ENCODE results near the gene ITPA.

Gene ITPA

GRCh38 chr20:3229798-3230197 is 20.5 kb downstream of the ITPA start:
- no peak for DNase-seq

- no peak for DNase-seq
Measured at GRCh38 chr20:3231116-3231515, 21.8 kb downstream of the ITPA start.

- DNase-seq, result no peak
Measured at GRCh38 chr20:3231889-3232588, 22.7 kb downstream of the ITPA start.

GRCh38 chr20:3233131-3233990 is 24.1 kb downstream of the ITPA start:
- no peak for DNase-seq

GRCh38 chr20:3233991-3234498 is 24.7 kb downstream of the ITPA start:
- DNase-seq, result no peak

- DNase-seq, result no peak
Measured at GRCh38 chr20:3235666-3236324, 26.5 kb downstream of the ITPA start.

- no peak for DNase-seq
Measured at GRCh38 chr20:3237011-3237957, 28.0 kb downstream of the ITPA start.

GRCh38 chr20:3237958-3238615 is 28.8 kb downstream of the ITPA start:
- DNase-seq, result no peak

- DNase-seq, result peak; percentile 28
Measured at GRCh38 chr20:3238616-3239025, 29.3 kb downstream of the ITPA start.

GRCh38 chr20:3239026-3239866 is 29.9 kb downstream of the ITPA start, which contains the start of gene SLC4A11:
Gene SLC4A11, minus strand, starts transcription at chr20:3239190. Its CDS starts 53 bp downstream, at chr20:3239137.
- DNase-seq, result peak; percentile 24

GRCh38 chr20:3239867-3240775 is 30.8 kb downstream of the ITPA start:
- no peak for DNase-seq

GRCh38 chr20:3240776-3241363 is 31.6 kb downstream of the ITPA start:
- DNase-seq, result no peak

- DNase-seq, result no peak
Measured at GRCh38 chr20:3242172-3242692, 32.9 kb downstream of the ITPA start.

GRCh38 chr20:3243718-3244358 is 34.5 kb downstream of the ITPA start:
- no peak for DNase-seq

- no peak for DNase-seq
Measured at GRCh38 chr20:3244613-3245012, 35.3 kb downstream of the ITPA start.

GRCh38 chr20:3245156-3245555 is 35.9 kb downstream of the ITPA start:
- no peak for DNase-seq

- DNase-seq, result no peak
Measured at GRCh38 chr20:3245711-3246110, 36.4 kb downstream of the ITPA start.

GRCh38 chr20:3246682-3247081 is 37.4 kb downstream of the ITPA start:
- no peak for DNase-seq

All from activated effector memory CD4-positive, alpha-beta T cell treated with Interleukin-2 at 50 U/mL for 16 hours (primary cell).